GM18867 (cell line): Measurements from ENCODE around the gene AFAP1.

Source experiments
- ATAC-seq: cut with Tn5 transposase; IDR thresholded peaks from one replicate; pipeline ENCODE4 v1.9.1; 2021; ENCODE audit warnings: mild to moderate bottlenecking, moderate library complexity; ENCODE audit not compliant: unreplicated experiment

Gene AFAP1

DNA sequence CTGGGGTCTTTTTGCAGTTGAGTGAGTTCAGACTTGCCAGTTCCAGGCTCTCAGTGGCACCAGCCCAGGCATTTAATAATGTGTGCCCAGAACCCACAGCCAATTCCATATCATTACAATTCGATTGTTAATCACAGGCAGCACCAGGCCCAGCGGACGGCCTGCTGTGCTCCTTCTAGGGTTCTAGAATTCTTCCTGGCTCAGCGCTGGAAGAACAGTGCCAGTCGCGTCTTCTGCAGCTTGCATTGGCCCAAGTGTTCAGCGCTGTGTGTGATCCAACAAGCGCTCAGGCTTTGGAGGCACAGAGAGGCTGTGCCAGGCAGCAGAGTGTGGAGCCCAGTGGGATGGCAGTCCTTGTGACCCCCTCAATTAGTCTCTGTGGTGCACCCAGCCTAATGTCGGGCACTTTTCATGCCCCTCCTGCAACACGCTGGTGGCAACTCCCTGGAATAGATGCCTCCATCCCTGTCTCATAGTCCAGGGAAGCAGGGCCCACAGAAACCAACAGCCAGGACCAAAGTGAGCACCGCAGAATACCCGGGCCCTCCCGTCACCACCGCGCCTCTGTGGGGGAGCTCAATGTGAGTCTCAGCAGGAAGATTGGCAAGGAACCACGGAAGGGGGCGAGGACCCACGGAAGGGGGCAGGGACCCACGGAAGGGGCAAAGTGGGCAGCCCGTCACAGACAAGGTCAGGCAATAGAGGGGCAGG, 193.2 kb downstream of the AFAP1 start:
- ATAC-seq = no peak

DNA sequence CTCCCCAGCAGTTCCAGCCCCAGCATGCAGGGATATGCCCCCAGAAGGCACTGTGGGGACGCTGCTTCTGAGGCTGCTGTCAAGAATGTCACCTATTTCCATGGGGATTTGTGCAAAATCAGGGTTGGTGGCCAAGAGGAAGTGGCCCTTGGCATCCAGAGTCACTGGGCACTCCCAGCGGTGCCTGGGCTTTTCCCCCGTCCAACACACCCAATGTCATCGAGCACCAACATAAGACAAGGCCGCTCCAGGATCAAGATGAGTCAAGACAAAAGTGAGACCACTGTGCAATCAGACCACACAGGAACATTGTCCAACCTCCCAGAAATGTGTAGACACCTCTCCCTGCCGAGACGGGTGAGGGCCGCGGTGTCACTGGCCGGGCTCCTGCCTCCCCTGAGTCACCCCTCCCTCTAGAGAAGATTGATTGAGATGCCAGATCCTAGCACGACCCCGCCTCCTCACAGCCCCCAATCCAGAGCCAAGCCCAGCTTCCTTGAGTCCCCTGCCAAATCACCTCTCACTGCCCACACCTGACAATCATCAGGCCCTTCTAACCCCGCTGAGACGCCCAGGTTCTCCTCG, 194.3 kb downstream of the AFAP1 start:
- no peak for ATAC-seq

- no peak for ATAC-seq
Measured at GRCh38 chr4:7744142-7744804, 195.4 kb downstream of the AFAP1 start.

- ATAC-seq = no peak
Measured at GRCh38 chr4:7742807-7743280, 196.8 kb downstream of the AFAP1 start.

GRCh38 chr4:7741946-7742806, 197.5 kb downstream of the AFAP1 start:
- ATAC-seq = no peak

DNA sequence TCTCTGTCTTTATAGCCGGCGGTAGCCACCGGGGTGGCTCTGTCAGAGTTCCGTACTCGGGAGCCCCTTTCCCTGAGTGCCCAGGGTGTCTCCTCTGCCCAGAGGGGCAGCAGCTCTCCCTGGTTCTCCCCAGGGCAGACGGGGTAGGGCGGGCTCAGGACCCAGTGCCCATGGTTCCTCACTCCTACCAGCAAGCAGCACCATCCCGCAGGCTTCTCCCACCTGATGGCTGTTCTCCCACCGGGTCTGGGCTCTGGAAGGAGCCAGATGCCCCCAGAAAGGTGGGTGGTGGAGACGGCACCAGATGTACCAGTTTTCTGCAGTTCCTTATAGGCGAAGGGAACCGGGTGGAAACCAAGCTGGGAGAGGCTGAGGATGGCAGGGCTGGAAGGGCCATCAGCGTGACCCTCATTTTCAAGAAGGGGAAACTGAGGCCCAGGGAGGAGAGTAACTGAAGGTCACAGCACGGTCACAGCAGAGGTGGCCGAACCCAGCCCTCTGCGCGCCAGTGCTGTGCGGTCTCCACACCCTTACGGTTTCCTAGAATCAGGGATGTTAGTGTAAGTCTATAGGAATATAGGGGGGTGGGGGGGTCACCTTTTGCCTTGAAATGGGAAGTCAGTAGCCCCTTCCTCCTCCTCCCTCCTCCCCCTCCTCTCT, 198.7 kb downstream of the AFAP1 start:
- ATAC-seq = no peak

DNA sequence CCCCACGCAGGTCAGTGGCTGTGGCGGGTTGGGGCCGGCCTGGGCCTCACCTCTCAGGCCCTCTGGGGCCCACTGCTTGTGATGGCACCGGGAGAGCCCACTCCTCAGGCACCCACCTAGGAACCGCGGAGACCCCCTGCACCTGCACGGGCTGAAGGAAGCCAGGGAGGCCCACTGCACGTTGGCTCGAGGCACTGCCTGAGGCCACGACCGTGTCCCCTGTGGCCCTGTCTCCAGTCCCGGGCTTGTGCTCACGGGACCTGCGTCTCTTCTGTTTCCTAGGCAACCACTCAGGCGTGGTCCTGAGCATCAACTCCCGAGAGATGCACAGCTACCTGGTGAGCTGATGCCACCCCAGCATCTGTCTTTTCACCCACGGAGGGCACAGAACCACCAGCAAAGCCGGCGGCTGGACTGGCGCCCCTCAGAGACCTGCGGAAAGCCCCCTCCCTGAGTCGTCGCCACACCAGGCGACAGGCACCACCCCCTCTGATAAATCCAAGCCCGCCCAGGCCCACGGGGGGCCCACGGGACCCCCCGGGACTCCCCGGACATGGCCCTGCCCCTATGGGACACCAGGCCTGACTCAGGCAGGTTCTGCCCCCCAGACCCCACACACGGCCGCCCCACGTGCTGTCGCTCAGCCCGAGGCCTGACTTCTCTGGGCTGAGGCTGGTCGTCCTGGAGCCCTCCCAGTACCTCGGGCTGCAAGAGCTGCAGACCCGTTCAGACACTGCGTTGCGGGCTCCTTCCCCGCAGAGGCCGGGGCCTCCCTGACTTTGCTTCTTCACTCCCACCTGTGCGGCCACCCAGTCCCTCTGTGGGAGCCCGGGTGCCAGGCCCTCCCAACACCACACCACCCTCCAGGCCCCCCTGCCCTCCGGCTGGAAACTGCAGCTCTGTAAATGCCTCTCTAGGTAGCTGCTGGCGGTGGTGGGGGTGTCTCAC, 199.5 kb downstream of the AFAP1 start:
- no peak for ATAC-seq

GRCh38 chr4:7739077-7739917, 200.4 kb downstream of the AFAP1 start:
- ATAC-seq = no peak

DNA sequence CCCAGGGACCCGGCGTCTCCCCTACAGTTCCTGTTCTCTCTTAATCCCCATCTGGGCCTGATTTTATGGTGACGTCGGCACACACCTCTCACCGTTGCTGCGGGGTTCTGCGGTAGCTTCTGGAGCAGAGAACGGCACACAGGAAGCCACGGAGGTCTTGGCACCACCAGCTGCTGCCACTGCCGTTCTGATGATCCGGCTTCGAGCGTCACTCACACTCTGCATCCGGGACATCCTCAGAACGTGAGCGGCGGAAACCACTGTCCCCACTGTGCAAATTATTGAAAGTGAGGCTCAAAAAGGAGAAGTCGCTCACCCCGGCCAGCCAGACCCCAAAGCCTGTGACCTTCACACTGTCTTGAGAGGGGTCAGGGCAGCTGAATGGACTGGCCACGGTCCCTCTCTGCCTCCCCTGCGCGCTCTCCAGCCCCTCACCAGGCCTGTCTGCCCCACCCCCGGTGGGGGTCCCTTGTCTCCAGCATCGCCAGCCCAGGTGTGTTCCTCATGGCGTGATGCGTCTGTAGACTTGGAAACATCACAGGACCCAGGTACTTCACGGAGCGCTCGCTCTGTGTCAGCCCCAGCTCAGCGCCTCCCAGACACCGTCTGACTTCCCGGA, 201.1 kb downstream of the AFAP1 start:
- no peak for ATAC-seq

DNA sequence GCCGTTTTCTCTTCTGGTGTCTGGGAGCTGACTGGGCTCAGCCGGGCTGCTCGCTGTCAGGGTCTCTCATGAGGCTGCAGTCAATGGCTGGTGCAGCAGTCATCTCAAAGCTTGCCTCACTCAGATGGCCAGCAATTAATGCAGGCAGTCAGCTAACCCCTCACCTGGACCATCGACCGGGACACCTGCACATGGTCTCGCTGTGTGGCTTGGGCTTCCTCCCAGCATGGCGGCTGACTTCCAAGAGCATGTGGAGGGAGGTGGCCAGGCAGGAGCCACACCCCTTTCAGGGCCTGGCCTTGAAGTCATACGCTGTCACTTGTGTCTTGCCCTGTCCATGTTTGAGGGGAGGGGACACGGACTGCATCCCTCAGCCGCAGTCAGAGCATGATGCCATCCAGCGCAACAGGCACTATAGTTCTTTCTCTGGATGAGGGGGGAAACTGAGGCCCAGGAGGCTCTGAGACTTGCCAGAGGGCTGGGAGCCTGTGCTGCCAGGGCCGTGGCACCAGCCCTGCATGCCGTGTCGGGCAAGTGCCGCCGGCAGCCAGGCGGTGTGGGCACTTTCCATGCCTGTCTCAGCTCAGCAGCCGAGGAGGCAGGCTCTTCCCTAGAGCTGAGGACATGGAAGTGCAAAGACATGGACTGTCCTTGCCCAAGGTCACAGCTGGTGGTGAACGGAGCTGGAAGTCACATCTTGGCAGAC, 201.8 kb downstream of the AFAP1 start:
- ATAC-seq = no peak

- no peak for ATAC-seq
Measured at GRCh38 chr4:7737268-7737645, 202.4 kb downstream of the AFAP1 start.

- ATAC-seq = no peak
Measured at GRCh38 chr4:7736436-7737267, 203.0 kb downstream of the AFAP1 start.

DNA sequence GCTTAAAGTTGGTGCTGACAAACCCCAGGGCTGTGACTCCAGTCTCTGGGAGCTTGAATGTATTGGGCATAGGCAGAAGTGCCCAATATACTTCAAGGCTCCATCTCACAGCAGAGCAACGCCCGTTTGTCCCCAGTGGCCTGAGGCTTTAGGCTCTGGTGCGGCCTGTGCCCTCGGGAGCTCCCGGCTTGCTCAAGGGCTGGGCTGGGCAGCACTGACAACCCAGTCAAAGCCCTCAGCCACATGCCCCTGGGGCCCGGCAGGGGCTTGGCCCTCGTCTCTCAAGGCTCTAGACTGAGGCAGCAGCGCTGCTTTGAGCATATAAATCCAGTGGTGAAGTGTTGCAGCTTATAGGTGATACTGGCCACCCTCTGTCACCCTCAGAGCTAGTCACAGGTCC, 203.7 kb downstream of the AFAP1 start:
- no peak for ATAC-seq

DNA sequence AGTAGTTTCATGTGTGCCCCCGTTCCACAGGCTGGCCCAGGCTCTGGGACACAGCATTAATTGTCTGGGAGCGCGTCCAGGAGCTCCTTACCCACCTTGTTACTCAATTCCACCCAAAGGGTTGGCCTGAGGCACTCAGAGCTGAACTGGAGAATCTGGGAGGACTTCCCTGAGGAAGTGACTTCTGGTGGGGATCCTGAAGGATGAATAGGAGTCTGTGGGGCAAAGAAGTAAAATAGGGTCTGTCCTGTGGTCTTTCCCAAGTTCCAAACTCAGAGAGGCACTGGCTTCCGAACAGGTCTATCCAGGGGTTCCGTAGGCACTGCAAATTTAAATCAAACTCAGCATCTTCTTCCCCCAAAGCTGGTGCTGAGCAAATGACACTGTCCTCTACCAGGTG, 204.3 kb downstream of the AFAP1 start:
- no peak for ATAC-seq

DNA sequence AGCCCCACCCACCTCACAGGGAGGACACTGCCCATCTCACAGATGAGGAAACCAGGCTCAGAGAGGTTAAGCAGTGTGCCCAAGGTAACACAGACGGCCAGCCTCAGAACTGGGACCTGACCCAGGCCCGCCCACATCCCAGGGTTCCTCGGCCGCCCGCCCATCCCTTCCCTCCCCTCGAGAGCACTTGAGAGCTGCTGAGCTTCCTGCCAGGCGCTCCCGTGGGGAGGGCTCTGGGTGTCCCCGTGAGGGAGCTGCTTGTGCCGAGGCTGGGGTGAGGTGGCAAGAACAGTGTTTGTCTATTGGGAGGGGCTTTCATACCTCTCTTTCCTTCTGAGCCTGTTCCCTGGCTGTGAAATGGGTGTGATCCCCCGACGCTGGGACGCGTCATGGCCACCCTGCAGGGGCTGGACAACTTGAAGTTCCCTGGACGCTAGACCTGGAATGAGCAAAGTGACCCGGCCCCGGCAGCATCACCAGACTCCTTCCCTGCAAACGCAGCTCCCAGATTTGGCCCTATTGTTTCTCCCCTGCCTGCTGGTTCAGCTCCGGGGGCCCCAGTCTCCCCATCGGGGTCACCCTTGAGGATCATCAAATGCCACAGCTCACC, 204.9 kb downstream of the AFAP1 start:
- no peak for ATAC-seq
